Hypothalamus (tissue), 51 donors: ENCODE measurements around the gene PKP4.
A peak's percentile ranks its signal among the peaks of the same experiment; 100 is the strongest.
"Not testable (repeated sequence)": the region's sequence is repeated elsewhere in the genome, so short reads cannot be mapped to it uniquely, and the experiment has no call there.

Source experiments
- DNase-seq, 51 donors: peaks; one replicate each; lab custom pipeline; 2025; lab: John Stamatoyannopoulos, UW

PKP4 gene

DNA sequence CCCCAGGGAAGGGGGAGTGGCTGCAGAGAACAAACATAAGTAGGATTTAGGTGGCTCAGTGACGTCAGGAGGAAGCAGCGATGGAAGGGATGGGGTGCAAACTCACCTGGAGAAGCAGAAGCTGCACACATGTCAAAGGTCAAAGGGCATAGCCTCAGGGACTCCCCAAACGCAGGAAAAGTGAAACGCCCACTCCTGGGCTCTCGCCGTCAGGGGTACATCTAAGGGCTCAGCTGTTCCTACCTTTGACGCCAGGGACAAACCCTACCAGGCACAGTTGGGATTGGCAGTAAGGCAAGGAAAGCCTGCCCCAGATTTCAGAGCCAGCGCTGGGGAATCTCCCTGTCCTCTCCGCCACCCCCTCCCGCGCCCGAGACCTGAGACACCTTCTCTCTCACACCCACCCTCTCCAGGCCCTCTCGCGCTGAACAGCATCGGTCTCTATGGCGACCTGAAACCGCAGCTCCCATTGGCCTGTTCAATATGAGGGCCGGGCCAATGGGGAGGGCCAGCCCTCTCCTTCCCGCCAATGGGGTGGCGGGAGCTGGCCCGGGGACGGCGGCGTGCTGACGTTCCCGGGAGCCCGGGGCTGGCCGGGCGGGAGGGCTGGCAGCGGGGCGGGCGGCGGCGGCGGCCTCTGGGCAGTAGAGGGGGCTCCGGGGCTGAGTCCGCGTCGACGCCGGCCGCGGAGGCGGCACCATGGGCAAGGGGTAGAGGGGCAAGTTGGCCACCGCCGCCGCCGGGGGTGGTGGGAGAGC lies at the start of gene PKP4, which contains the start of gene CCDC148:
Gene PKP4 (plus strand): TSS at position 644 of the 758 bp plus-strand sequence. CDS start 76,233 bp downstream, outside the sequence.
Gene CCDC148 (minus strand): TSS at position 445 of the 758 bp plus-strand sequence. CDS start 314 bp downstream, at position 131.
- peak; percentile 27 to 95 (median 87) for DNase-seq

DNA sequence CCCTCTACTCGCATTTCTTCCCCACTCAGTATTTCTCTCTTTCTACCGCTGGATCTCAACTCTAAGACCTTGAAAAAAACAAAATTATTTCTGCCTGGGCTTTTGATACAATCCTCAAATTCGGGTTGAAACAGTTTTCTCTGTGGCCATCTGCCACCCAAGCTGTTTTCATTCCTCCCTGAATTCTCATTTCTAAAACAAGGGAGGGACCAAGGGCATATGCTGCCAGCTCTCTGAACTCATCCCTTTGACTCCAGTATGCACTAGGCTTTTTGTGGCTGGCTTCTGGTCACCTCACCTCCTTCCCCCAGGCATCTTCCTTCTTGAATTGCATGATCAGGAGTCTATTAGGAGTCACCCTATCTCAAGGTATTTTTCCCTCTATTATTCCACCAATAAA lies 49.7 kb upstream of the PKP4 start:
- DNase-seq = no peak

DNA sequence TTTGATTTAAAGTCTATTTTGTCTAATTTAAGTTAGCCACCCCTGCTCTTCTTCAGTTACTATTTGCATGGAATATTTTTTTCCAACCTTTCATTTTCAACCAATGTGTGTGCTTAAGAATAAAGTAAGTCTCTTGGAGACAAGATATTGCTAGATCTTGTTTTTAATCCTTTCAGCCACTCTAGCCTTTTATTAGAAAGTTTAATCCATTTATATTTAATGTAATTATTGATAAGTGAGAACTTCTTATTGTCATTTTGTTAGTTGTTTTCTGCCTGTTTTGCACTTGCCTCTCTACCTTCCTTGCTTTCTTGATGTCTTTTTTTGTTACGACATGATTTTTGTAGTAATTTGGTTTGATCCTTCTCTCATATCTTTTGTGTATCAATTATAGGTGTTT lies 46.6 kb upstream of the PKP4 start:
- DNase-seq = no peak

GRCh38 chr2:158411748-158412147 lies 45.0 kb upstream of the PKP4 start:
- DNase-seq = no peak

- DNase-seq = no peak
Observed at GRCh38 chr2:158412206-158412605, 44.5 kb upstream of the PKP4 start.

GRCh38 chr2:158413581-158413980 lies 43.2 kb upstream of the PKP4 start:
- DNase-seq = no peak

GRCh38 chr2:158414538-158414937 lies 42.2 kb upstream of the PKP4 start:
- DNase-seq = no peak

DNA sequence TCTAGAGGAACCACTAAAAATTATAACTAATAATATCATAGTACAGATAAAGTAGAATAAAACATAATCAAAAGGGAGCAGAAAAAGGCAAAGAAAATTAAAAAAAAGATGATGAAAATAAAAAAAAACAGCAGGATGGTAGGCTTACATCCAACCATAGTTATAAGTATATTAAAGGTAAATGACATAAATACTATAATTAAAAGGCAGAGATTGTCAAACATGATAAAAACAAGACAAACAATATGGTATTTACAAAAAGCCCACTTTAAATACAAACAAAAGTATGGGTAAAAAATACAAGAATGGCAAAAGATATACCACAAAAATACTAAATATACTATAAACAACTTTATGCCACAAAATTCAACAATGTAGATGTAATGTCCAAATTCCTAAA lies 24.6 kb upstream of the PKP4 start:
- DNase-seq = no peak

GRCh38 chr2:158433716-158434115 lies 23.0 kb upstream of the PKP4 start:
- not testable (repeated sequence) for DNase-seq

DNA sequence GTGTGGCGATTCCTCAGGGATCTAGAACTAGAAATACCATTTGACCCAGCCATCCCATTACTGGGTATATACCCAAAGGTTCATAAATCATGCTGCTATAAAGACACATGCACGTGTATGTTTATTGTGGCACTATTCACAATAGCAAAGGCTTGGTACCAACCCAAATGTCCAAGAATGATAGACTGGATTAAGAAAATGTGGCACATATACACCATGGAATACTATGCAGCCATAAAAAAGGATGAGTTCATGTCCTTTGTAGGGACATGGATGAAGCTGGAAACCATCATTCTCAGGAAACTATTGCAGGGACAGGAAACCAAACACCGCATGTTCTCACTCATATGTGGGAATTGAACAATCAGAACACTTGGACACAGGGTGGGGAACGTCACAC lies 17.7 kb upstream of the PKP4 start:
- not testable (repeated sequence) for DNase-seq

DNA sequence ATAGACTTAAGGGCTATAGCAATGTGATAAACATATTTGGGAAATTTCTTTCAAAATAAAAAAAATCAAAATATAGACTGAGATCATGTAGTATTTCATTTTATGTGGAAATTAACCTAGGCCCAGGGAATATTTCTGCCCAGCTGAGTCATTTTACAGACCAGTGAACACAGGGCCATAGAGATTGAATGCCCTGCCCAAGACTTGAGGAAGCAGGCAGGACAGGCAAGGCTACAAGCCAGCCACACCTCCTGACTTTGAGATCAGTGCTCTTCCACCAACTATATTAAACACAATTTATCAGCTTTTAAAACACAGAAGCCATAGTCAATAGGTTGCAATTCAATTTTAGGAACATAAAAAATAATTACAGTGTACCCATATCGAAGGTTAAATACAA lies 13.1 kb upstream of the PKP4 start:
- no peak for DNase-seq

- peak in 44 of 51 donors; percentile 30 to 90 (median 62) for DNase-seq
Observed at GRCh38 chr2:158457092-158457825, 507 bp downstream of the PKP4 start.

DNA sequence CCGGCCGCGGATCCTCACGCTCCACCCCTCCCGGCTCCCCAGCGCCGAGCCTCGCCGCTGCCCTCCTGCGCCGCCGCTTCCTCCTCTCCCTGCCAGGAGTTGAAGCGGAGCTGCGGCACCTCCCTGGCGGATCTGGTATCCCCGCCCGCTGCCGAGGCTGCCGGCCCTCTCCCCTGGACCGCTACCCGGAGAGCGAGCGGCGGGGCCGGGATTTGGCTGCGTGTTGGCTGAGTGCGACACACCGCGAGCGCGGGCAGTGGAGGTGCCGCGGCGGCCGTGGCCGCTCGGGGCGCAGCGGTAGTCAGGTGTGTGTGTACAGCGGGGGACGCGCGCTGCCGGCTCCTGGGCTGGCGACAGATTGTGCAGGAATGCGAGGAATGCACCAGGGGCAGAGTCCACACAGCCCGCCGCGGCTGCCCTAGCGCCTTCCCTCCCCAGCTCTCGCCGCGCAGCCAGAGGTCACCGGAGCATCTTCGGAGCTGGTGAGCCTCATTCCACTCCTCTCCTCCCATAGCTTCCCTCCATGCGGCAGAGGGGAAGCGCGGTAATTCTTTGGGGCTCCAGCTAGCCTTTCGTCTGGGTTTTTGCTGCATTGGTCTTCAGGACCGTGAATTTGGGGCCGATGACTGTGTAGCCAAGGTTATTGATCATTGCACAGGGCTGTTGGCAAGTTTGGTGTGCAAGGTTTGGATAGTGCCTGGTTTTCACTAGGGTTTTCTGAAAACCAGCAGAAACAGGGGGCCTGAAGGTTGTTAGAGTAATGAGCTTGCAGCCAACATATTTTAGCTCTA lies 1.3 kb downstream of the PKP4 start:
- DNase-seq = peak in 47 of 51 donors; percentile 12 to 86 (median 62)

- DNase-seq = peak in 10 of 51 donors; percentile 1 to 86 (median 26)
Observed at GRCh38 chr2:158458617-158458920, 1.8 kb downstream of the PKP4 start.

GRCh38 chr2:158459161-158460003 lies 2.6 kb downstream of the PKP4 start:
- peak in 1 of 51 donors; percentile 41 for DNase-seq

- DNase-seq = no peak
Observed at GRCh38 chr2:158460632-158461297, 4.0 kb downstream of the PKP4 start.

- peak in 4 of 51 donors; percentile 5 to 17 (median 8) for DNase-seq
Observed at GRCh38 chr2:158463496-158464095, 6.8 kb downstream of the PKP4 start.

GRCh38 chr2:158464426-158465281 lies 7.9 kb downstream of the PKP4 start:
- peak in 1 of 51 donors; percentile 24 for DNase-seq
